Activated T-cell treated with anti-CD3 and anti-CD28 coated beads, Interleukin-2, amount 50 U/mL, for 24 hours (primary cell): Measurements from ENCODE around the gene TMEM14A.
"Not testable (repeated sequence)": the region's sequence is repeated elsewhere in the genome, so short reads cannot be mapped to it uniquely, and the experiment has no call there.

Experiments
- DNase-seq: peaks from one replicate; pipeline ENCODE4 v3.0.0-alpha.2; 2020
- H3K27ac Mint-ChIP-seq: 2 replicates; pipeline ENCODE4 v1.8.0; 2020; ENCODE audit warnings: mild to moderate bottlenecking, mixed read lengths
- H3K27me3 Mint-ChIP-seq: 2 replicates; pipeline ENCODE4 v1.8.0; 2020; ENCODE audit warnings: mixed read lengths
- H3K36me3 Mint-ChIP-seq: 2 replicates; pipeline ENCODE4 v1.8.0; 2020; ENCODE audit warnings: low read depth, mixed read lengths
- H3K4me1 Mint-ChIP-seq: 2 replicates; pipeline ENCODE4 v1.8.0; 2020; ENCODE audit warnings: low read depth, mixed read lengths
- H3K4me3 Mint-ChIP-seq: 2 replicates; pipeline ENCODE4 v1.8.0; 2020; ENCODE audit warnings: mild to moderate bottlenecking, moderate library complexity, mixed read lengths
- H3K9me3 Mint-ChIP-seq: 2 replicates; pipeline ENCODE4 v1.8.0; 2020; ENCODE audit warnings: mixed read lengths

TMEM14A gene

DNA sequence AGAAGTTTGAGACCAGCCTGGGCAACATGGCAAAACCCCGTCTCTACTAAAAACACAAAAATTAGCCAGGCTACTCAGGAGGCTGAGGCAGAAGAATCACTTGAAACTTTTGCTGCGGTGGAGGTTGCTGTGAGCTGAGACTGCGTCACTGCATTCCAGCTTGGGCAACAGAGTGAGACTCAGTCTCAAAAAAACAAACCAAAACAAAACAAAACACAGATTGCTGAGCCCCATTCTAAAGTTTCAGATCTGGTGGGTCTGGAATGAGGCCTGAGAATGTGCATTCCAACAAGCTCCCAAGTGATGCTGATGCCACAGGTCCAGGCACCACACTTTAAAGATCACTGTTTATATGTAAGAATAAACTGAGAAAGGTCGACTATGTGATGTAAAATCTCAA lies 24.9 kb upstream of the TMEM14A start:
- Mint-ChIP-seq H3K36me3 (no peaks in the 10 kb centered on the region), H3K9me3 (no peaks in the 10 kb centered on the region), H3K27me3 (peaks cover 22% of the 10 kb centered on the region), H3K4me1 (peaks cover 2% of the 10 kb centered on the region), H3K27ac (no peak overlapping the region), H3K4me3 (no peak overlapping the region)
- no peak for DNase-seq

DNA sequence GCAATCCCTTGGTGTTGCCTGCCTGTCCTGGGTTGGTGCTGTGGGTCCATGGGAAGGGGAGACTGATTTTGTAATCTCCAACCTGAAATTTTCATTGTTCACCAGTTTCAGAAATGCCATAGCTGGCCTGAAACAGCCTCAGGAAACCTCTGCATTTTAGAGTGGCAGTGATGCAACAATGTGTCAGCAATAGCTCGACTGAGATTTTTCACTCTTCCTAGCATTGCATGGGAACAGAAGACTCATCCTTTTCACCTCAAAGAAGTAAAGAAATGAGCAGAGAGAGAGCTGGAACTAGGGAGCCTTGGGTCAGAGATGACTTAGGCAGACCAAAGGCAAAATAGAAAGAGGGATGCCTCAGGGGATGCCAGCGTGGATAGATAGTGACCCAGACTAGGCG lies 23.7 kb upstream of the TMEM14A start:
- Mint-ChIP-seq H3K36me3 (no peaks in the 10 kb centered on the region), H3K27ac (no peak overlapping the region), H3K4me1 (peaks cover 5% of the 10 kb centered on the region), H3K27me3 (peaks cover 17% of the 10 kb centered on the region), H3K9me3 (no peaks in the 10 kb centered on the region), H3K4me3 (no peak overlapping the region)
- no peak for DNase-seq

DNA sequence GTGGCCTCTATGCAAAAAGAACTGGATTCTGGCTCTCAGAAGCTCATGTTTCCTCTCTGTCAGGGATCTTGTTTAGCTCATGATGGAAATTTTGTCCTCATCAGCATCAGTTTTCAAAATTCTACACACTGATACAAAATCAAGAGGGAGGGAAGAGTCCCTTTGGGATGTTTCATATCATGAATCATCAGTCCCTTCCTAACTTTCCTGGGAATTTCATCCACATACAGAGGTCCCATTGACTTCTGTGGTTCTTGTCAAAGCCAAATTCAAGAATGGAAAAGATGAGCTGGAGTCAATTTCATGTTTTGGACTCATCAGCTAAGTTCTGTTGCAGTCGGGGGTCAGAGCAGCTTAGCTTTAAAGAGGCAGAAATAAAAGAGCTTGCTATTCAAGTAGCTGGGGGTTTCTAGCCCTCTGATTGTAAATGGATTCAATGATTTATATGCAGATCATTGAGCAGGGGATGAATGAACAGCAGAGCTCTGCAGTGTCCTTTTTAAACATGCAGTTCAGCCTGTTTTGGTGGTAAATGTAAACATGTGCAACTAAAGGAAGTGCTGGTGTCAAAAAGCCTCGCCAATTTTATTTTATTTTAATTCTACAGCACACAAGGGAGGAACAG lies 21.3 kb upstream of the TMEM14A start:
- H3K4me1 Mint-ChIP-seq = peaks cover 5% of the 10 kb centered on the region
- no peaks in the 10 kb centered on the region for H3K9me3 Mint-ChIP-seq
- no peaks in the 10 kb centered on the region for H3K36me3 Mint-ChIP-seq
- no peak for DNase-seq
- peaks cover 30% of the 10 kb centered on the region for H3K27me3 Mint-ChIP-seq
- H3K27ac Mint-ChIP-seq = no peak overlapping the region
- H3K4me3 Mint-ChIP-seq = no peak overlapping the region

DNA sequence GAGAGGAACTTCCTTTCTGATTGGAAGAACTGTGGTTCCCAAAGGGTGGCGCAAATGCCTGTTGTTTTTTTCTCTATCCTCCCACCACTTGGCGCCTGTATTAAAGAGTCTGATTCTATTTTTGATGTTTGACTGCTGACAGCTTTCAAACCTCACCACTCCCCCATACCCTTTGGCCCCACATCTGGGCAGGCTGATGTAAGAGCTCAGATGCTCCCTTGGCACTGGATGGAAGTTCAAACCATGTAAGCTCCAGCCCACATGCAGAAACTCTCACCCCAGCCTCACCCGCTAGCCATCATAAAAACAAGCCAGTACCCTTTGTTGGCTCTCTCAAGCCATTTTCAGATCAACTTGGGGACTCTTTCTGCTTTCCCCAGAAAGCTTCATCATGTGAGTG lies 20.0 kb upstream of the TMEM14A start:
- DNase-seq = no peak
- no peaks in the 10 kb centered on the region for H3K36me3 Mint-ChIP-seq

DNA sequence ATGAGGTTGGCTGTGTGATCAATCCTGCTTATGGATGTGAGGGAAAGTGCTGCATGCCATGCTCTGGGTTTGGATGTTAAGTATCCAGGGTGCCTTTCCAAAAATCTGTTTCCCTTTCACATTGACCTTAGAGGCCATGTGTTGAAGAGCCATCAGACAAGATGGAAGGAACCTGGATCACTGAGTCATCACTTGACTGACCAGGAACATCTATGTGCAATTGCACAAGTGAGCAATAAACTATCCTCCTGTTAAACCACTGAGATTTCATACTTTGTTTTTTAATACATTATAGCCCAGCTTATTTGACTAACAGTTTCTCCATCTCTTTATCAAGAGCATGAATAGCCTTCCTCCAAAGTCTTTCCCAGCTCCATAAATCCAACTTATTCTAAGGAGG lies 17.8 kb upstream of the TMEM14A start:
- Mint-ChIP-seq H3K9me3 (no peaks in the 10 kb centered on the region), H3K27me3 (peaks cover 25% of the 10 kb centered on the region), H3K36me3 (no peaks in the 10 kb centered on the region), H3K4me1 (peaks cover 5% of the 10 kb centered on the region), H3K4me3 (no peak overlapping the region), H3K27ac (no peak overlapping the region)
- no peak for DNase-seq

More for the DNA sequence above, 20.0 kb upstream of the TMEM14A start:
- peaks cover 25% of the 10 kb centered on the region for H3K27me3 Mint-ChIP-seq
- H3K4me3 Mint-ChIP-seq = no peak overlapping the region
- no peak overlapping the region for H3K27ac Mint-ChIP-seq
- peaks cover 5% of the 10 kb centered on the region for H3K4me1 Mint-ChIP-seq
- no peaks in the 10 kb centered on the region for H3K9me3 Mint-ChIP-seq

DNA sequence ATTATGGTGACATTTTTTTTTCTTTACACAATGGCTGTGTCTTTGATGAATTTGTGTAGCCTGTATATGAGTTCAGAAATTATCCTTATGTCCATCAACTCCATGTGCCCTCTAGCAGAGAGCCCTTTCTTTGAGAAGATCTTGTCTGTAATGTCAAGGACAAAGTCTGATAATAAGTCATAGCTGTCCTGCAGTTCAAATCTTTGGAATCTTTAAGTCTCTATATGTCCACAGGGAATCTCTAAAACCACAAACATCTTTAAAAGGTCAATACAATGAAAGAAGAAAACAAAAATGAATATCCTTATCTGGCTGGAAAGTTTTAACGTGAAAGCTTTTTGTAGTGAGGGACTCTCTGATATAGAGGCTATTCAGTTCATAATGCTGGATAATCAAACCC lies 16.9 kb upstream of the TMEM14A start:
- DNase-seq = no peak
- Mint-ChIP-seq H3K27ac (no peak overlapping the region), H3K36me3 (no peaks in the 10 kb centered on the region), H3K4me3 (no peak overlapping the region), H3K9me3 (no peaks in the 10 kb centered on the region), H3K27me3 (peaks cover 25% of the 10 kb centered on the region), H3K4me1 (peaks cover 5% of the 10 kb centered on the region)

DNA sequence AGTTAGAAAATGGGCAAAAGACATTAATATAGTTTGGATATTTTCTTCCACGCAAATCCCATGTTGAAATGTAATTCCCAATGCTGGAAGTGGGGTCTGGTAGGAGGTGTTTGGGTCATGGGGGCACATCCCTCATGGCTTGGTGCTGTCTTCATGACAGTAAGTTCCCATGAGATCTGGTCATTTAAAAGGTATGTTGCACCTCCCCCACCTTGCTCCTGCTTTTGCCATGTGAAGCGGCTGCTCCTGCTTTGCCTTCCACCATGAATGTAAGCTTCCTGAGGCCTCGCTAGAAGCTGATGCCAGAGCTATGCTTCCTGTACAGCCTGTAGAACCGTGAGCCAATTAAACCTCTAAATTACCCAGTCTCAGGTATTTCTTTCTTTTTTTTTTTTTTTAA lies 16.3 kb upstream of the TMEM14A start:
- Mint-ChIP-seq H3K9me3 (no peaks in the 10 kb centered on the region), H3K4me3 (no peak overlapping the region), H3K27me3 (peaks cover 25% of the 10 kb centered on the region), H3K4me1 (peaks cover 5% of the 10 kb centered on the region), H3K36me3 (no peaks in the 10 kb centered on the region), H3K27ac (no peak overlapping the region)
- DNase-seq = no peak

DNA sequence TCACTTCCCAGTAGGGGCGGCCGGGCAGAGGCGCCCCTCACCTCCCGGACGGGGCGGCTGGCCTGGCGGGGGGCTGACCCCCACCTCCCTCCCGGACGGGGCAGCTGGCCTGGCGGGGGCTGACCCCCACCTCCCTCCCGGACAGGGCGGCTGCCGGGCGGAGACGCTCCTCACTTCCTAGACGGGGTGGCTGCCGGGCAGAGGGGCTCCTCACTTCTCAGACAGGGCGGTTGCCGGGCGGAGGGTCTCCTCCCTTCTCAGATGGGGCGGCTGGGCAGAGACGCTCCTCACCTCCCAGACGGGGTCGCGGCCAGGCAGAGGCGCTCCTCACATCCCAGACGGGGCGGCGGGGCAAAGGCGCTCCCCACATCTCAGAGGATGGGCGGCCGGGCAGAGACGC lies 15.0 kb upstream of the TMEM14A start:
- peaks cover 25% of the 10 kb centered on the region for H3K27me3 Mint-ChIP-seq
- H3K4me3 Mint-ChIP-seq, H3K9me3 Mint-ChIP-seq, DNase-seq, H3K27ac Mint-ChIP-seq, H3K36me3 Mint-ChIP-seq, H3K4me1 Mint-ChIP-seq: not testable (repeated sequence)

DNA sequence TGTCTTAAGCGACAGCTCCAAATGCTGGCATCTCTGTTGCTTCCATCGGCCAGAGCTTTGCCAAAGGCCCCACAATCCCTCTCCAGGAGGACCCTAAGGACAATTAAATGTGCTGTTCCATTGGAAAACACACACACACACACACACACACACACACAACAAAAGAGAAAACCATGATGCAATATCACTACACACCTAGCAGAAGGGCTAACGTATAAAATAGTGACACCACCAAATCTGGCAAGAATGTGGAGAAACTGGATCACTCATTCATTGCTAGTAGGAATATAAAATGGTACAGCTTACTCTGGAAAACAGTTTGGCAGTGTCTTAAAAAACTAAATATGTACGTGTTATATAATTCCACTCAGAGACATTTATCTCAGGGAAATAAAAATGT lies 13.0 kb upstream of the TMEM14A start:
- H3K36me3 Mint-ChIP-seq = no peaks in the 10 kb centered on the region
- peaks cover 17% of the 10 kb centered on the region for H3K27me3 Mint-ChIP-seq
- H3K9me3 Mint-ChIP-seq = no peaks in the 10 kb centered on the region
- no peak overlapping the region for H3K27ac Mint-ChIP-seq
- H3K4me3 Mint-ChIP-seq = no peak overlapping the region
- no peak for DNase-seq
- H3K4me1 Mint-ChIP-seq = no peaks in the 10 kb centered on the region

DNA sequence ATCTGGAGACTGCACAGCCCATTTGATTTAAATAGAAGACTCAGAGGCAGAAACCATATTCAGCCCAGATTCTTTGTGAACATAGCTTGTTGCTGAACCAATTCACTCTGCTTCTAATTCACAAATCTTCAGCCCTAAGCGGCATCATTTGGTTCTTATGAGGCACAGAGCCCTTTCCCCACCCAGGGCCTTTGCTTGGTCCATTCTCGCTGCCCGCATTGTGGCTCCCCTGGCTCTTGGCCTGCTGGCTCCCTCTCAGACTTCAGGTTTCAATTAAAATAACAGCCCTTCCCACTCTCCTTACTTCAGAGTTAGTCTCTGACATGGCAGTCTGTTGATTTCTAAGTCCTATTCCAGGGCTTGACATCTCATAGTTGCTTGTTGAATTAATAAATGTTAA lies 9.4 kb upstream of the TMEM14A start:
- no peaks in the 10 kb centered on the region for H3K9me3 Mint-ChIP-seq
- H3K4me3 Mint-ChIP-seq = no peak overlapping the region
- DNase-seq = no peak
- H3K4me1 Mint-ChIP-seq = no peaks in the 10 kb centered on the region
- peaks cover 4% of the 10 kb centered on the region for H3K27me3 Mint-ChIP-seq
- H3K27ac Mint-ChIP-seq = no peak overlapping the region
- H3K36me3 Mint-ChIP-seq = no peaks in the 10 kb centered on the region

DNA sequence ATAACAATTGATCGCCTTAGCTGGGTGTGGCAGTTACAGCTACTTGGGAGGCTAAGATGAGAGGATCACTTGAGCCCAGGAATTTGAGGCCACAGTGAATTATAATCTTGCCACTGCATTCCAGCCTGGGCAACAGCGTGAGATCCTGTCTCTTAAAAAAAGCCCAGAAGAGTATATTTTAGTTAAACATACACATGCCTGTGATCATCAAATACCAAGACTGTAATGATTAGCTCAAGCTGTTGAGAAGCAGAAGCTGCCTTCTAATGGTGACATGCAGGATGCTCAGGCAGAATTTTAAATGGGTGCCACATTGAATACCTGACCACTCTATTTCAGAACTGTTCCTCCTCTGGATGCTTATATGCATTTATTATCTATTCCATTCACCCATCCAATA lies 8.9 kb upstream of the TMEM14A start:
- Mint-ChIP-seq H3K27ac (no peak overlapping the region), H3K9me3 (no peaks in the 10 kb centered on the region), H3K36me3 (no peaks in the 10 kb centered on the region), H3K4me3 (no peak overlapping the region), H3K4me1 (no peaks in the 10 kb centered on the region), H3K27me3 (peaks cover 4% of the 10 kb centered on the region)
- DNase-seq = no peak

DNA sequence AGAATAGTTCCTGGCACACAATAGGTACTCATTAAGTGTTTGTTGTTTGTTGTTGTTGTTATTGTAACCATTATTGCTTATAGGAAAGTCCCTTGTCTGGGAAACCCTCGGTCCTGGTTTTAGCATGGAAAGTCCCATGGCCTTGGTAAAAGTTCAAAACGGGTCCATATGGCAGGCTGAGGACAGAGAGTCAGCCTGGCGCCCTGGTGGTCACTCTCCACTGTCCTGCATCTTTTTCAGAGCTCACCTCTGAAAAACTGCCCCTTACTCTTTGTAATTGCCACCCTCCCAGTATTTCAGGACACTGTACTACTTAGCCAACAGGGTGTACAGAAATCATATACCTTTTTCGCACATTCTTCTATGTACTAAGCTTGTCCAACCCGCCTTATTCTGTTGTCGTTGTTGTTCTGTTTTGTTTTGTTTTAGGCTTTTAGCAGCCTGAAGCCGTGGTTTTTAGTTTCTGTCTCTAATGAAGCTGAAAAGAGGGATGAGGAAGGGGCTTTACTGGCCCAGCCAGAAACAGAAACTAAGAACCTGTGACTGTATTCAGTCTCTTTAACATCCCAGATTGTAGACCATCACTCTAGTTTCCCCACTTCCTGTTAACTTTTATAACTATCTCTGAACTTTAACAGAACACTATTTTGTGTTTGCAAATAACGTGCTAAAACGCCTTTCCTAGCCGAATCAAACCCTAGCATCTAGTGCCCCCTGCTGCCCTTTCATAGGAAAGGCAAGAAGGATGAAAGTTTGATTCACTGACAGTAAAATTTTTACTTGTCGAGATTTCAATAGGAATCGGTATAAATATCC lies 7.6 kb upstream of the TMEM14A start:
- H3K36me3 Mint-ChIP-seq = no peaks in the 10 kb centered on the region
- no peak overlapping the region for H3K4me3 Mint-ChIP-seq
- no peaks in the 10 kb centered on the region for H3K27me3 Mint-ChIP-seq
- peak; percentile 42 for DNase-seq
- peaks cover 4% of the 10 kb centered on the region for H3K4me1 Mint-ChIP-seq
- H3K27ac Mint-ChIP-seq = no peak overlapping the region
- H3K9me3 Mint-ChIP-seq = no peaks in the 10 kb centered on the region

DNA sequence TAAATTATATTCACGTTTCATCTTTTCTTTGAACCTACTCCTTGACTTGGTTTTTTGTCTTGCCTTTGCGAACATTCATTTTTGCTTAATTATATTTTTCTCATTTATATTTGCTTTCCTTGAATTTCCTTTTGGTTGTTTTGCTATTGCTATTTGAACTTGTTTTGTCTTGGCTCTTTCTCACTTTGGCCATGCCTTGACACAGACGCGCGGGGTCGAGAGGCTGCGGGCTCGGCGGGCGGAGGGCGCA lies 7.1 kb upstream of the TMEM14A start:
- H3K27ac Mint-ChIP-seq = no peak overlapping the region
- no peaks in the 10 kb centered on the region for H3K36me3 Mint-ChIP-seq
- no peak overlapping the region for H3K4me3 Mint-ChIP-seq
- no peaks in the 10 kb centered on the region for H3K27me3 Mint-ChIP-seq
- DNase-seq = no peak
- peaks cover 4% of the 10 kb centered on the region for H3K4me1 Mint-ChIP-seq
- no peaks in the 10 kb centered on the region for H3K9me3 Mint-ChIP-seq

DNA sequence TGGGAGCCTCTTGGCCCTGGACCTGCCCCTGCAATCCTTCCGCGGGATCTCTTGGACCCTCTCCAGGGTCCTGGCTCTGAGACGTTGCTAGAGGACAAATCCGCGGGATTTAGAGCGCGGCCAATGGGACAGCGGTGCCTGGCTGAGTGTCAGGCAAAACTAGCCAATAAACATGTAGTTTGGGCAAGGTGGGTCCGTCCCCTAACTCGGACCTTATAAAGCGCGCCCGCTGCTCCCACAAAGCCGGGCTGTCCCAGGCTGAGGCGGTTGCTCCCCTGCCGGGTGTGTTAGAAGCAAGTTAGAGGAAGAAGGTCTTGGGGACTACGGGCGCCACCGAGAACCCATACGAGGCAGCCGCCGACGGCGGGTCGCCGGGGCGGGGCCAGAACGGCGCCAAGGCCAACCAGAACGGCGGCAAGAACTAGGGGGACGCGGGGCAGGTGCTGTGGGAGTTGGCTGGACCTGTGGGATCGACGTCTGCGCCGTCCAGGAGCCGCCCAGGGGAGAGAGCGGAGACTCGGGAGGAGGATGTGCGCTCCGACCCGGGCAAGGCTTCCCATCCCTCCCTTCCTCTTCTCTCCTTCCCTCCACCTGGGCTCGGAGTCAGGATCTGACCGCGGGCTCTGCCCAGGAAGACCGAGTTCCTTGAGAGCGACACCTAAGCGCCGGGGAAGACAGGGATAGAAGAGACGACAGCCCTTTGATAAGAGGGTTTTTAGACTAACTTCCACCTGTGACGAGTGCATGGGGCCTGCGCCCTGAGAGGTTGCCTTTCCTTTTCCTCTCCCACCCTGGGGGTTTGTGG lies 6.5 kb upstream of the TMEM14A start:
- H3K4me1 Mint-ChIP-seq = peaks cover 4% of the 10 kb centered on the region
- H3K9me3 Mint-ChIP-seq = no peaks in the 10 kb centered on the region
- no peak overlapping the region for H3K27ac Mint-ChIP-seq
- no peak overlapping the region for H3K4me3 Mint-ChIP-seq
- H3K27me3 Mint-ChIP-seq = no peaks in the 10 kb centered on the region
- DNase-seq = peak; percentile 80
- H3K36me3 Mint-ChIP-seq = no peaks in the 10 kb centered on the region

DNA sequence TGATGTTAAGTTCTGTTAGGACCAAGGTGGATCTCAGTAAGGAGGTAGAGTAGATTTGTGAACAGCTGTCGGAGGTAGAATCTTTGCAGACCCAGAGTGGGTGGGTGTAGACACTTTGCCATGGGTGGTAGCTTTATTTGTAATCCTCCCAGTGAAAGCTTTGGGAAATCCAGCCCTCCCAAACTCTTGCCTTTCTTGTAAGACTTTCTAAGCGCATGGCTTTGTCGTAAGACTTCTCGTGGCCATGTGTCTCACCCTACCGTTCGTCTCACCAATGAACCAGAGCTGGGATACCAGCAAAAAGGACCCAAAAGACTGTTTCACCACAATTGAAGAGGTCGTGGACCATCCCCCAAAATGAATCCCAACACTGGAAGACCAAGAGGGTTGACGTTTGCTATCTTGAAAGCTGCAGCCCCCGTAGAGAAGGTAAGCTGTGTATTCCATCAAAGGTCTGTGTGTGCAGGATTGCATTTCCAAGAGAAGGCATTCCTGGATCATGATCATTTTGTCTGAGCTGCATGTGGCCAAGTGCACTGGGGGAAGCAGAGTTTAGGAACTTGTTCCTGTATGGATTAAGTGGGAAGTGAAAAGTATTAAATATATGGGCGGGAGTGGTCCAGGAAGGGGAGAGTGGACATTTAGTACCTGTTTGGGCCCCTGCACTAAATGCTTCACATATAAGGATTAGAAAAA lies 5.8 kb upstream of the TMEM14A start:
- no peak overlapping the region for H3K27ac Mint-ChIP-seq
- DNase-seq = no peak
- no peaks in the 10 kb centered on the region for H3K27me3 Mint-ChIP-seq

More for the DNA sequence above, 5.8 kb upstream of the TMEM14A start:
- Mint-ChIP-seq H3K36me3 (no peaks in the 10 kb centered on the region), H3K9me3 (no peaks in the 10 kb centered on the region), H3K4me1 (peaks cover 6% of the 10 kb centered on the region), H3K4me3 (no peak overlapping the region)
